H1 (cell line): ENCODE results near the gene COX18. TPM values are rescaled to one million over a fixed set of nuclear protein-coding genes. Genes with fewer than 3 reads are reported as not detected.

Experiments
- CTCF ChIA-PET: fragments of 300-600 bp; sonication (Branson Sonifier 250); formaldehyde crosslinking; loops from one replicate; lab custom pipeline; 2021; ENCODE audit not compliant: partially characterized antibody; lab: Charles Lee
- POLR2A ChIA-PET: fragments of 300-600 bp; sonication (Branson Sonifier 250); formaldehyde crosslinking; loops from one replicate; lab custom pipeline; 2021; ENCODE audit warnings: inconsistent platforms; ENCODE audit not compliant: partially characterized antibody; lab: Charles Lee
- DNase-seq, 2 experiments: peaks; one replicate each; pipeline versions ENCODE4 v3.0.0 to v3.0.0-alpha.2; 2010 to 2022; ENCODE audit warnings: low spot score in 2 of 2, low read depth in 1 of 2, mixed read lengths in 1 of 2
- FAIRE-seq: peaks from 2 replicates; lab custom pipeline; 2011; peaks lifted over from hg19 to GRCh38; lab: Jason Lieb, UNC
- H2AFZ ChIP-seq: 2 replicates; pipeline ENCODE4 v1.8.1; 2012; ENCODE audit warnings: low read length, inconsistent platforms
- H2AK5ac ChIP-seq: 2 replicates; pipeline ENCODE4 v1.6.1; 2013; ENCODE audit warnings: low read depth, low read length
- H2BK120ac ChIP-seq: replicated peaks from 2 replicates; pipeline ENCODE3; 2013; ENCODE audit warnings: low read depth, low read length, inconsistent platforms
- H2BK12ac ChIP-seq: 2 replicates; pipeline ENCODE4 v1.6.1; 2013; ENCODE audit warnings: low read depth, low read length
- H2BK15ac ChIP-seq: 2 replicates; pipeline ENCODE4 v1.6.1; 2013; ENCODE audit warnings: low read length
- H2BK20ac ChIP-seq: 2 replicates; pipeline ENCODE4 v1.6.1; 2013; ENCODE audit warnings: low read length
- H2BK5ac ChIP-seq: 2 replicates; pipeline ENCODE4 v1.6.1; 2013; ENCODE audit warnings: low read depth, low read length
- H3K14ac ChIP-seq: 2 replicates; pipeline ENCODE4 v1.6.1; 2013; ENCODE audit warnings: inconsistent platforms; ENCODE audit not compliant: insufficient read length
- H3K18ac ChIP-seq: 2 replicates; pipeline ENCODE4 v1.6.1; 2013; ENCODE audit warnings: low read length; ENCODE audit errors: extremely low read depth
- H3K23ac ChIP-seq: 2 replicates; pipeline ENCODE4 v1.6.1; 2013; ENCODE audit warnings: inconsistent platforms; ENCODE audit not compliant: insufficient read length
- H3K23me2 ChIP-seq: 2 replicates; pipeline ENCODE4 v1.6.1; 2013; ENCODE audit warnings: low read depth, low read length
- H3K27ac ChIP-seq: 2 replicates; pipeline ENCODE4 v1.6.1; 2011; ENCODE audit warnings: low read depth, low read length, inconsistent platforms
- H3K27me3 ChIP-seq, 4 experiments: replicated peaks in 1 of 4; 1 replicate in 1 of 4; 2 replicates in 3 of 4; pipeline versions ENCODE4 v1.6.1 to v1.8.1; 2011 to 2013; ENCODE audit warnings: low read length in 3 of 4, mild to moderate bottlenecking in 3 of 4, inconsistent platforms in 2 of 4, mixed read lengths in 2 of 4, moderate library complexity in 1 of 4; ENCODE audit not compliant: control insufficient read depth in 3 of 4, insufficient read depth in 3 of 4; ENCODE audit errors: extremely low read depth in 1 of 4
- H3K36me3 ChIP-seq, 4 experiments: 2 replicates each; pipeline versions ENCODE4 v1.6.1 to v1.8.1; 2011 to 2013; ENCODE audit warnings: mild to moderate bottlenecking in 4 of 4, low read length in 3 of 4, moderate library complexity in 2 of 4, control low read depth in 1 of 4, inconsistent platforms in 1 of 4; ENCODE audit not compliant: insufficient read depth in 4 of 4, control insufficient read depth in 2 of 4
- H3K4ac ChIP-seq: replicated peaks from 2 replicates; pipeline ENCODE3; 2013; ENCODE audit warnings: low read length, low read depth, mixed read lengths, inconsistent platforms; ENCODE audit not compliant: insufficient read length
- H3K4me1 ChIP-seq, 4 experiments: replicated peaks in 1 of 4; 1 replicate in 1 of 4; 2 replicates in 3 of 4; pipeline versions ENCODE4 v1.6.1 to v1.8.1; 2011 to 2013; ENCODE audit warnings: low read length in 3 of 4, inconsistent platforms in 2 of 4, mixed read lengths in 1 of 4; ENCODE audit not compliant: insufficient read depth in 4 of 4, control insufficient read depth in 3 of 4
- H3K4me2 ChIP-seq, 2 experiments: 2 replicates each; pipeline versions ENCODE4 v1.6.1 to v1.8.1; 2011 to 2013; ENCODE audit warnings: low read depth in 2 of 2, low read length in 2 of 2, control low read depth in 1 of 2, inconsistent platforms in 1 of 2, mild to moderate bottlenecking in 1 of 2; ENCODE audit not compliant: insufficient read depth in 1 of 2
- H3K4me3 ChIP-seq, 4 experiments: fragments of 200-600, 300-600 bp in 1 of 4; sonication (generic), shearing (Covaris generic), sonication (Bioruptor Twin) in 1 of 4; 2 replicates each; pipeline versions ENCODE4 v1.5.1 to v1.8.1; 2011 to 2016; ENCODE audit warnings: low read length in 4 of 4, low read depth in 3 of 4, control low read depth in 2 of 4, inconsistent platforms in 2 of 4, mild to moderate bottlenecking in 2 of 4, mixed read lengths in 1 of 4, moderate library complexity in 1 of 4; ENCODE audit not compliant: insufficient read depth in 2 of 4; ENCODE audit errors: extremely low read depth in 1 of 4
- H3K56ac ChIP-seq: replicated peaks from 2 replicates; pipeline ENCODE3; 2013; ENCODE audit warnings: low read depth, mild to moderate bottlenecking, mixed read lengths, low read length, inconsistent platforms; ENCODE audit not compliant: insufficient read length
- H3K79me1 ChIP-seq: 2 replicates; pipeline ENCODE4 v1.6.1; 2013; ENCODE audit warnings: low read depth, low read length, control low read depth
- H3K79me2 ChIP-seq, 2 experiments: 2 replicates each; pipeline versions ENCODE4 v1.6.1 to v1.8.1; 2012 to 2013; ENCODE audit warnings: low read length in 2 of 2, mild to moderate bottlenecking in 2 of 2, inconsistent platforms in 1 of 2; ENCODE audit not compliant: insufficient read depth in 2 of 2, control insufficient read depth in 1 of 2
- H3K9ac ChIP-seq, 4 experiments: replicated peaks in 1 of 4; 1 replicate in 1 of 4; 2 replicates in 3 of 4; pipeline versions ENCODE4 v1.6.1 to v1.8.1; 2011 to 2013; ENCODE audit warnings: low read depth in 3 of 4, low read length in 3 of 4, control low read depth in 2 of 4, mild to moderate bottlenecking in 2 of 4, moderate library complexity in 2 of 4, inconsistent platforms in 1 of 4; ENCODE audit errors: extremely low read depth in 1 of 4
- H3K9me3 ChIP-seq, 2 experiments: 2 replicates each; pipeline versions ENCODE4 v1.6.1 to v1.8.1; 2012 to 2013; ENCODE audit warnings: mild to moderate bottlenecking in 2 of 2, moderate library complexity in 2 of 2, control low read depth in 1 of 2, inconsistent platforms in 1 of 2, low read depth in 1 of 2, low read length in 1 of 2, mixed read lengths in 1 of 2; ENCODE audit not compliant: insufficient read depth in 2 of 2
- H4K20me1 ChIP-seq, 2 experiments: replicated peaks in 1 of 2; 2 replicates each; pipeline versions ENCODE3 to v1.8.1; 2011 to 2013; ENCODE audit warnings: inconsistent platforms in 2 of 2, low read length in 2 of 2, mild to moderate bottlenecking in 1 of 2; ENCODE audit not compliant: insufficient read depth in 2 of 2, control insufficient read depth in 1 of 2
- H4K5ac ChIP-seq: 2 replicates; pipeline ENCODE4 v1.6.1; 2013; ENCODE audit warnings: low read length, low read depth, mixed read lengths, inconsistent platforms; ENCODE audit not compliant: insufficient read length
- H4K8ac ChIP-seq: 2 replicates; pipeline ENCODE4 v1.8.0; 2013; ENCODE audit warnings: mild to moderate bottlenecking, moderate library complexity, low read length, inconsistent platforms; ENCODE audit not compliant: insufficient read depth; ENCODE audit errors: extremely low read depth
- H4K91ac ChIP-seq: replicated peaks from 2 replicates; pipeline ENCODE3; 2013; ENCODE audit warnings: low read length, mixed read lengths, inconsistent platforms; ENCODE audit not compliant: insufficient read length
- FOSL1 ChIP-seq: IDR thresholded peaks from 2 replicates; pipeline ENCODE4 v1.6.1; 2011; ENCODE audit warnings: mild to moderate bottlenecking, low read depth, low read length, moderate library complexity; ENCODE audit not compliant: insufficient read depth
- MAX ChIP-seq: IDR thresholded peaks from 2 replicates; pipeline ENCODE4 v1.6.1; 2012; ENCODE audit warnings: inconsistent platforms
- POLR2AphosphoS5 ChIP-seq: IDR thresholded peaks from 2 replicates; pipeline ENCODE4 v1.6.1; 2011; ENCODE audit warnings: low read depth, low read length
- RAD21 ChIP-seq, 2 experiments: IDR thresholded peaks in 1 of 2; conservative IDR thresholded peaks in 1 of 2; 2 replicates each; pipeline ENCODE4 v1.6.1; 2011; ENCODE audit warnings: low read depth in 2 of 2, low read length in 2 of 2, improper control_type of control experiment in 1 of 2, inconsistent platforms in 1 of 2, mild to moderate bottlenecking in 1 of 2, moderate library complexity in 1 of 2
- RXRA ChIP-seq: IDR thresholded peaks from 2 replicates; pipeline ENCODE4 v1.6.1; 2011; ENCODE audit warnings: low read depth, mild to moderate bottlenecking, low read length, moderate library complexity; ENCODE audit not compliant: insufficient read depth
- SIN3A ChIP-seq, 2 experiments: IDR thresholded peaks in 1 of 2; conservative IDR thresholded peaks in 1 of 2; 2 replicates each; pipeline ENCODE4 v1.6.1; 2011 to 2012; ENCODE audit warnings: low read length in 2 of 2, improper control_type of control experiment in 1 of 2, low read depth in 1 of 2, mild to moderate bottlenecking in 1 of 2
- SP2 ChIP-seq: IDR thresholded peaks from 2 replicates; pipeline ENCODE4 v1.6.1; 2012; ENCODE audit warnings: mild to moderate bottlenecking, low read length, inconsistent platforms
- USF2 ChIP-seq: IDR thresholded peaks from 2 replicates; pipeline ENCODE4 v1.6.1; 2011; ENCODE audit warnings: low read length, improper control_type of control experiment
- WGBS, 2 experiments: shearing (Covaris generic) in 1 of 2; methylation state at CpG; one replicate each; pipeline versions ENCODE4 v1.1.6 to v1.1.7; 2013 to 2015; ENCODE audit warnings: low lambda C conversion rate in 2 of 2, mixed read lengths in 2 of 2, inconsistent platforms in 1 of 2, low coverage in 1 of 2, missing lambda C conversion rate in 1 of 2; ENCODE audit not compliant: insufficient replicate concordance in 2 of 2, insufficient coverage in 1 of 2, insufficient read length in 1 of 2; ENCODE audit errors: extremely low coverage in 1 of 2, missing lambda C conversion rate in 1 of 2; 5-methylcytosine and 5-hydroxymethylcytosine counted together
- polyA plus RNA-seq, 7 experiments: library from polyadenylated mRNA; depleted of rRNA in 3 of 7; stranded (reverse) in 5 of 7; unstranded in 2 of 7; fragments of >200 nt in 5 of 7; fragments of 200-250 nt in 2 of 7; gene quantifications; 1 replicate in 5 of 7; 2 replicates in 1 of 7; 4 replicates in 1 of 7; pipeline versions ENCODE4 v1.2.1 to v1.2.3, GENCODE V29; 2011 to 2013; ENCODE audit warnings: missing spikeins in 2 of 7, mixed read lengths in 2 of 7
- total RNA-seq: library from RNA; stranded (reverse); fragmentation: NEBNext Ultra II Directional; extraction: Animal tissue kit (Norgen Biotek cat#: 25700); gene quantifications from 2 replicates; pipeline ENCODE4 v1.2.1, GENCODE V29; 2021

The COX18 gene
- total and polyA plus RNA-seq, 2 of the 8 experiments (the other 6 are each of a cell fraction or from before 2014, with no cell fraction given), result 23.0 to 23.7 TPM

GRCh38 chr4:73053974-73054480 is 15.5 kb downstream of the COX18 start:
- Histone ChIP-seq H3K79me1 (no peaks in the 10 kb centered on the region), H3K4me2 (peak overlapping the region in 1 of 2 experiments; percentile 17; a peak in 2 of 4 replicates), H3K27me3 (no peaks in the 10 kb centered on the region), H3K4me1 (peaks cover 3 to 20% (median 6%) of the 10 kb centered on the region in 4 experiments; a peak in 4 of 7 replicates), H3K79me2 (no peaks in the 10 kb centered on the region), H2BK15ac (no peak overlapping the region), H2AK5ac (no peak overlapping the region), H2BK12ac (no peak overlapping the region), H3K23ac (no peak overlapping the region), H2BK20ac (no peak overlapping the region), H3K18ac (no peak overlapping the region; the same call in 1 of the 2 replicates), H2BK5ac (peak overlapping the region; percentile 69; the same call in 1 of the 2 replicates), H3K27ac (no peak overlapping the region), H3K56ac (no peak overlapping the region), H2AFZ (no peak overlapping the region), H4K91ac (no peak overlapping the region), H2BK120ac (no peak overlapping the region), H3K9me3 (no peaks in the 10 kb centered on the region), H4K20me1 (no peaks in the 10 kb centered on the region), H4K8ac (no peak overlapping the region), H3K4ac (no peak overlapping the region), H3K14ac (no peak overlapping the region), H3K23me2 (no peaks in the 10 kb centered on the region)
- 63% methylated on average over 2 of the region's 2 CpGs; no CpG with 5 or more reads in 1 of the 2 experiments for WGBS, 2 experiments
- CTCF ChIA-PET, result no interaction called here
- FAIRE-seq, result no peak
- TF ChIP-seq RAD21 (IDR thresholded peaks at IDR 0.05 in 1 of 2, conservative IDR thresholded peaks at IDR 0.05 in 1 of 2; ENCODE audit: low read depth in 2 of 2, low read length in 2 of 2) (no peak), FOSL1 (no peak), POLR2AphosphoS5 (no peak), SIN3A (conservative IDR thresholded peaks at IDR 0.05 in 1 of 2, IDR thresholded peaks at IDR 0.05 in 1 of 2; ENCODE audit: low read depth in 1 of 2, low read length in 2 of 2) (no peak), SP2 (no peak), RXRA (no peak), MAX (no peak), USF2 (no peak)
- TF ChIP-seq, all 59 proteins: peak for 0
- Histone ChIP-seq H3K36me3 (peaks cover 4 to 22% (median 15%) of the 10 kb centered on the region in 4 experiments; a peak in 7 of 8 replicates), H3K4me3 (peak overlapping the region in 1 of 4 experiments; percentile 16; a peak in 1 of 8 replicates), H3K9ac (no peak overlapping the region), H4K5ac (no peak overlapping the region)
- DNase-seq, result no peak
- POLR2A ChIA-PET, result no interaction called here
